Measurements from ENCODE around the gene SCLY.
"Not testable (repeated sequence)": the region's sequence is repeated elsewhere in the genome, so short reads cannot be mapped to it uniquely, and the experiment has no call there.

The SCLY gene

DNA sequence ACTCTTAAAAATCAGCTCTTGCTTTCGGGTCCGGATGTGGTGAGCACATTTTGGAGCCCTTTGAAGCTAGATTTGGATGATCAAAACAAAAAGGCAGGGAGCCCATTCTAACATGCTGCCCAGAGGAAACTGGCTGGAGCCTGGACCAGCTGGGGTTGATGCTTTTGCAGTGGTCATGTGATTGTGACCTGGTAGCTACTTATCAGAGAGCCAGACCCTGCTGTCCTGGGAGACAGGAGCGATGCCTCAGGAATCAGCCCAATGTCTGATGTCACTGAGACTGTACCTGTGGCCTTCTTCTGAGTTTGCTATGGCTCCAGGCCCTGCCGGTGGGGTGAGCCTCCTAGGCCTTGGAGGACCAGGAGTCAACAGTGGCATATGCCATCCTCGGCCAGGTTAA is 18.7 kb upstream of the SCLY start:
- no peak for DNase-seq

DNA sequence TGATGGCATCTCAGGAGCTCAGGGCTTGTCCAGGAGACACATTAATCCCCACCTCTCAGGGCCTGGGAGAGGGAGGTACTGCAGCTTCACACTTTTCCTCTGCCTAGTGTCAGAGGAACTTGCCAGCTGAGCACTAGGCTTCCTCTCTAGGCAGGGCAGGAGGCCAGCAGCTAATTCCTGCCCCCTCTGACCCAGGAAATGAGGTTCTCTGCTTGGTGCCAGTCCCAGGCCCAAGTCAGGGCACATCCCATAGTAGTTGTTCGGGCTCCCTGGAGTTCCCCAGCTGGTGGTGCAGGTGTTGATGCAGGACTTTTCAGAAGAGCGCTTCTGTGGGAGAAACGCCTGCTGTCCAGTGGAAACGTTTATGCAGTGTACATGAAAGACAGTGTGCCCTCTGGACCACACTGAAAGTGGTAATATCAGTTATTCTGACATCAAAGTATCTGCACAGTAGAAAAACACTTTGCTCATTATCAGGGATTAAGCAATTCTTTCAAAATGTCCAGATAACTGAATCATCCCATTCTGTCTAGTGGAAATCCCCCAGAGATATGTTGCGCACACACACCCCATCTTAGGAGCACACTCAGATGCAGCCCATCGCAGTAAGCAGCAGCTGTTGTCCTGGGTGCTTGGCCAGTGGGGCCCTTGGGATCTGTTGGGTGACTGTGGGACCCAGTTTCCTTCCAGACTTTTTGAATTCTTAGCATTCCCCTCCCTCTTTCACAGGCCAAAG is 17.8 kb upstream of the SCLY start:
- no peak for DNase-seq

GRCh38 chr2:238043851-238044250 is 16.9 kb upstream of the SCLY start:
- no peak for DNase-seq

DNA sequence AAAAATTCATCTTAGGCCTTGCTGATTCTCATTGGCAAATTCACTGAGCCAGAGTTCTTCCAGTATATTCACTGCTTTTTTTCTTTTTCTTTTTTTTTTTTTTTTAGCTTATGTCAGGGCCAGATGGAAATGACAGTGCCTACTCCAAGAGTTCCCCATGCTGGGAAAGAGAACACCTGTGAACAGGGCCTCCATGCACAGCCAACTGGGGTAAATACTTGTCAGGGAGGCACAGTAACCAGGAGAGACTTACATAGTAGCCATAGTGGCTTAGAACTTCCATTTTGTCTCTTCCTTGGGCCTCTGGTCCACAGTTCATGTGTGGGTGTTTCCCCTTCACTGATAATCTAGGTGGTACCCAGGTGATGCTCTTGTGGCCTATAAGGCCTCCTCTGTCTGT is 15.2 kb upstream of the SCLY start:
- no peak for DNase-seq

DNA sequence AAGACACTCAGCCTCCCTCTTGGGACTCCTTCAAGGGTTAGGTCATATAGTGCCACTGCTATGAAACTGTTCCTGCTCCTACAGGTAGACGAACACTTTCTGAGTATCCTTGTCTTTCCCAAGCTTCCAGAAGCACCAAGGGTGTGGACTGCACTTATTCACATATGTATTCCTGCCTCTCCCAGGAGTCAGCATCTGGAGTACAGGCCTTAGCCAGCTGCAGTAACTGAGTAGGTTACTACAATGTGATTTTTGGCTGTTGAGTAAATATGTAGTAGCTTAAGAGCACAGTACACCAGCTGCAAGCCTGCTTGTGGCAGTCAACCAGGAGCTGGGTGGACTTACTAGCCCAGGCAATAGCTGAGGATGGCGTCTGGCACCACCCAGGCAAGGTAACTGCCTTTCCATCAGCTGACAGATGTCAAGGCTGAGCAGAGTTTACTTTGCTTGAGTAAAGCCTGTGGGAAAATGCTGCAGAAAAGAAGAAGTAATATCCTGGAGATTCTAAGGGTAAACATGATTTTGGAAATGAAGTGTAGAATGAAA is 14.0 kb upstream of the SCLY start:
- DNase-seq: no peak

DNA sequence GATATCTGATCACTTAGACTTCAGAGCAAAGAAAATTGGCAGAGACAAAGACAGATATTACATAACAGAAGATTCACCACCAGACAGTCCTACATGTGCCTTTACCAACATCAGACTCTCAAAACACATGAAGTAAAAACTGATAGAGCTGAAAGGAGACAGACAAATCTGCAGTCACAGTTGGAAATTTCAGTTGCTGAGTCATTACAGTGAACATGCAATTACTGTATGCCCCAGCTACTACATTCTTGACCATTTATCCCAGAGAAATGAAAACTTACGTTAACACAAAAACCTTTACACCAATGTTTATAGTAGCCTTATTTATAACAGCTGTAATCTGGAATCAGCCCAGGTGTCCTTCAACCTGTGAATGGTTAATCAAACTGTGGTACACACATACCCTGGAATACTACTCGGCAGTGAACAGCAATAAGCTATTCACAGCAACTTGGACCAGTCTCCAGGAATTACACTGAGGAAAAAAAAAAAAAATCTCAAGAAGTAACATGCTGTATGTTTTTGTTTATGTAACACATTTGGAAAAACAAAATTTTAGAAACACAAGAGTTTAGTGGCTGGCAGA is 7.5 kb upstream of the SCLY start:
- no peak for DNase-seq

DNA sequence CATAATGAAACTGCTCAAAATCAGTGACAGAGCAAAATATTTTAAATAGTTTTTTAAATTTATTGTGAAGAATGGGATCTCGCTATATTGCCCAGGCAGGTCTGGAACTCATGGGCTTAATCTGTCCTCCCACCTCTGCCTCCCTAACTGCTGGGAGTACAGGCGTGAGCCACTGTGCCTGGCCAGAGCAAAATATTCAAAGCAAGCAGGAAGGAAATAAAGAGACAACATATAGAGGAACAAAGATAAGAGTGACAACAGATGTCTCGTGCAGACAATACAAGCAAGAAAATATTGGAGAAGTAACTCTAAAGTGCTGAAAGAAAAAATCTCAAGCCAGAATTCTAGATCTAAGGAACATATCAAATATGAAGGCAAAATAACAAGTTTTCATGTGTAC is 5.0 kb upstream of the SCLY start:
- no peak for DNase-seq

GRCh38 chr2:238057696-238058575 is 2.9 kb upstream of the SCLY start:
- DNase-seq: peak in 1 of 2 experiments; percentile 32

DNA sequence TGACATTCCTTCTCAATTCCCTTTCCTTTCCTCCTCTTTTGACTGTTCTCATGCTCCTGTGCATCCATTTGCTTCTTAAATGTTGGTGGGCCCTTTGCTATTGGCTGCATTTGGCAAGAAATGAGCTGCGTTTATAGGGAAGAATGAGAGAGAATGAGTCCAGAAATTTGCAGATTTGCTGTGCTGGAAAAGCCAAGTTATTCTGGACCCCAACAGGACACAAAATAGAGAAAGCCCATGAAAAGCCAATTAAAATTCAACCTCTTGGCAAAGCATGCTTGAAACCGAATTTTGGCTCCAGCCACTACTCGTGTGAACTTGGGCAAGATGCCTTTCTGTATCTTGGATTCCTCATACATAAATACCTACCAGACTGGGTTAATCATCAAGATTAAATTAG is 1.3 kb upstream of the SCLY start:
- DNase-seq: no peak

DNA sequence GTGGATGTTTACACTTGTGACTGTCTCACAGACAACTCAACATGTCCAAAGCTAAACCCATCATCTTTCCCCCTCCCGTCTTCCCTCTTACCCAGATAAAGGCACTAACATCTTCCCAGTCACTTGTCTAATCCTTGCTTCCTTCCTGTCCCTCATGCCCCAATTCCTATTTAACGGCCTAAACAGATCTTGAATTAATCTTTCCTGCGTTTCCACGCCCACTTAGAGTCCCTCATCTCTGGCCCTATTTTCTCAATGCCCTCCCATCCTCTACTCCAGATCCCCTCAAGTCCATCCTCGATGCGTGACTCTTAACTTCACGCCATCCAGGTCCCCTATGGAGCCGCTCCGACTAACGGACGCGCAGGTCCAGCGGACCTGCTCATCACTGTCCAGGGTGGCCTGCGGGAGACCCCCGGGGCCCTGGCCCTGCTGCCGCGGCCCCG is 682 bp upstream of the SCLY start:
- DNase-seq: no peak

- peak in 1 of 2 experiments; percentile 55 for DNase-seq
Observed at GRCh38 chr2:238061315-238062202, 758 bp downstream of the SCLY start.

DNA sequence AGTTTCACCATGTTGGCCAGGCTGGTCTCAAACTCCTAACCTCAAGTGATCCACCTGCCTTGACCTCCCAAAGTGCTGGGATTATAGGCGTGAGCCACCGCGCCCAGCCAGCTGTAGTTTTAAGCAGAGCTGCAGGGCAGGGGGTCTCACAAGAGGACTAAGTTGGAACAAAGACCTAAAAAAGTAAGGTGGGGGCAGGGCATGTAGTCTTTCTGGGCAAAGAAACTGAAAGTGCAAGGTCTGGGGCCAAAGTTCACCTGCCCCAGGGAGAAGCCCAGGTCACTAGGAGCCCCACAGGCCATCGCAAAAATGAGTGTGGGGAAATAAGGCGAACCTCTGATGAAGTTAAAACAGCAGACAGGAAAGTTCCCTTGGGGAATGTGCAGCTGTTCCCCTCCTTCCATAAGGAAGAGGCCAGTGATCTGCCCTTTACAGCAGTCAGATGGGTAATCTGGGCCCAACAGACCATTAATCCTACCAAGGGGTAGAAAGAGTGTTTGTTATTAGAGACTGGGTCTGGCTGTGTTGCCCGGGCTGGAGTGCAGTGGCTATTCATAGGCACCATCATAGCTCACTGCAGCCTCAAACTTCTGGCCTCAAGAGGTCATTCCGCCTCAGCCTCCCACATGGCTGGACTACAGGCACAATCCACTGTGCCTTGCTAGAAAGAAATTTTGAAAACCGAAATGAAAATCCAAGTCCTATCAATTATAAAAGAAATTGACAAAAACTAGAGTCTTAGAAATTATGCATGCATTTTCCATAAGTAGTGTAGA is 2.8 kb downstream of the SCLY start:
- DNase-seq: no peak

DNA sequence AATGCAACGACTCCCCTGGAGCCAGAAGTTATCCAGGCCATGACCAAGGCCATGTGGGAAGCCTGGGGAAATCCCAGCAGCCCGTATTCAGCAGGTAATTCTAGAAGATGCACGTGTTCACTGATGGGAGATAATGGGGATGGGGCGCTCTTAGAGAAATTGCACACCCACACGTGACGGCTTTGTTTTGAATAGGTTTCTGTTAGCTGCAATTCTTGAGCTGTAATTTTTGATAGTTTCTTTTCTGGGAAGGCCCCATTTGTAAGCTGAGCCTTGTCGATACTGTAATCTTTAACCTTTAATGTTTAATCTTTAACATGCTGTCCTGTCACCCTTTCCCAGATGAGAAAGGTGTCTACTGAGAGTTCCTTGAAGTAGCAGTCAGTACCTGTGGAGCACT is 3.6 kb downstream of the SCLY start:
- DNase-seq: no peak

- no peak for DNase-seq
Observed at GRCh38 chr2:238065071-238065846, 4.5 kb downstream of the SCLY start.

GRCh38 chr2:238066218-238066617 is 5.4 kb downstream of the SCLY start:
- DNase-seq: no peak

DNA sequence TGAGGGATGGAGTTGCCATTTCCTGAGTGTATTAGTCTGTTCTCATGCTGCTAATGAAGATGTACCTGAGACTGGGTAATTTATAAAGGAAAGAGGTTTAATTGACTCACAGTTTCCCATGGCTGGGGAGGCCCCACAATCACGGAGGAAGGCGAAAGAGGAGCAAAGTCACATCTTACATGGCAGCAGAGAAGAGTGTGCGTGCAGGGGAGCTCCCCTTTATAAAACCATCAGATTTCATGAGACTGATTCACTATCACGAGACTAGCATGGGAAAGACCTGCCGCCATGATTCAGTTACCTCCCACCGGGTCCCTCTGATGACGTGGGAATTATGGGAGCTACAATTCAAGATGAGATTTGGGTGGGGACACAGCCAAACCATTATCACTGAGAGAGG is 5.9 kb downstream of the SCLY start:
- DNase-seq: not testable (repeated sequence)

DNA sequence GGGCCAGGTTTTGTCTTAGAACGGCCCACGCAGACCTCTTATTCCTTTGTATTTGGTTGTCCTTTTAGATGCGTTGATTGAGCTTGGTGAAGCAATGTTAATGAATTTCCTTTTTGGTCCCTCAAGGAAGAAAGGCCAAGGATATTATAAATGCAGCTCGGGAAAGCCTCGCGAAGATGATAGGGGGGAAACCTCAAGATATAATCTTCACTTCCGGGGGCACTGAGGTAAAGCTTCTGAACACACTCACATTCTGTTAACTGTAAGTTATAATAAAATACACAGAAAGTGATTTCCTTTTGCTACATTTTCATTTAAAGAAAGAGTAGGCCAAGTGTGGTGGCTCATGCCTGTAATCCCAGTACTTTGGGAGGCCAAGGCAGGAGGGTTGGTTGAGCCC is 7.1 kb downstream of the SCLY start:
- no peak for DNase-seq

- DNase-seq: no peak
Observed at GRCh38 chr2:238069021-238069709, 8.4 kb downstream of the SCLY start.

DNA sequence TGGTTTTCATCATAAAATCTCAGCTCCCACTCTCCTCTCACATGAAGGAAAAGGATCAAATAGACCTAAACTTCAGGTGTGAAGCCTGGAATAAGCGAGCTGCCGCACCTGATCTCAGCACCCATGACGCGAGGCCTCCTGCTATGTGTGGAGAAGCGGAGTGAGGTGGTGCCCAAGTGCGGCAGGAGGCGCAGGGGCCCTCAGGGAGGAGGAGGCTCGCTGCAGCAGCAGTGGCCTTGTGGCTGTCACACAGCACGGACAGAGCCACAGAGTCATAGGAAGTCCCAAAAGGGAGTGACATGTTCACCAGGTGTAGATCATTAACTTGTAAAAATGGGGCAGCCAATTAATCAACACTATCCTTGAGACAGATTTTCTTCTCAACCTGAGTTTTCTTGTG is 9.1 kb downstream of the SCLY start:
- DNase-seq: no peak

DNA sequence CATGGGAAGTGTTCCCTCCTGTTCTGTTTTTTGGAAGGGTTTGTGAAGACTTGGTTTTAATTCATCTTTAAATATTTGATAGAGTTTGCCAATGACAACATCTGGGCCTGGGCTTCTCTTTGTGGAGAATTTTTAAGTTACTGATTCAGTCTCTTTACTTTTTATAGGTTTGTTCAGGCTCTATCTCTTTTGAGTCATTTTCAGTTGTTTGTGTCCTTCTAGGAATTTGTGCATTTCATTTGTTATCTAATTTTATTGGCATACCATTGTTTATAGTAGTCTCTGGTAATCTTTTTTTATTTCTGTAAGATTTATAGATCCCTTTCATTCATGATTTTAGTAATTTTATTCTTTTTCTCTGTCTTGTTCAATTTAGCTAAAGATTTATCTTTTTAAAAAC is 14.6 kb downstream of the SCLY start:
- DNase-seq: no peak
